Occipital lobe (tissue), 2 donors: ENCODE results near the gene FLYWCH2. TPM values are rescaled to one million over a fixed set of nuclear protein-coding genes. Genes with fewer than 3 reads are reported as not detected.
"Not testable (repeated sequence)": the region's sequence is repeated elsewhere in the genome, so short reads cannot be mapped to it uniquely, and the experiment has no call there.

Experiments used
- DNase-seq: peaks from one replicate; lab custom pipeline; 2025; lab: John Stamatoyannopoulos, UW
- total RNA-seq: library from RNA; depleted of rRNA; stranded (reverse); fragments of >200 nt; gene quantifications from one replicate; pipeline ENCODE4 v1.2.3, GENCODE V29; 2014

FLYWCH2 gene
- total RNA-seq, 1 donor from 2014 or later = 43.8 TPM

DNA sequence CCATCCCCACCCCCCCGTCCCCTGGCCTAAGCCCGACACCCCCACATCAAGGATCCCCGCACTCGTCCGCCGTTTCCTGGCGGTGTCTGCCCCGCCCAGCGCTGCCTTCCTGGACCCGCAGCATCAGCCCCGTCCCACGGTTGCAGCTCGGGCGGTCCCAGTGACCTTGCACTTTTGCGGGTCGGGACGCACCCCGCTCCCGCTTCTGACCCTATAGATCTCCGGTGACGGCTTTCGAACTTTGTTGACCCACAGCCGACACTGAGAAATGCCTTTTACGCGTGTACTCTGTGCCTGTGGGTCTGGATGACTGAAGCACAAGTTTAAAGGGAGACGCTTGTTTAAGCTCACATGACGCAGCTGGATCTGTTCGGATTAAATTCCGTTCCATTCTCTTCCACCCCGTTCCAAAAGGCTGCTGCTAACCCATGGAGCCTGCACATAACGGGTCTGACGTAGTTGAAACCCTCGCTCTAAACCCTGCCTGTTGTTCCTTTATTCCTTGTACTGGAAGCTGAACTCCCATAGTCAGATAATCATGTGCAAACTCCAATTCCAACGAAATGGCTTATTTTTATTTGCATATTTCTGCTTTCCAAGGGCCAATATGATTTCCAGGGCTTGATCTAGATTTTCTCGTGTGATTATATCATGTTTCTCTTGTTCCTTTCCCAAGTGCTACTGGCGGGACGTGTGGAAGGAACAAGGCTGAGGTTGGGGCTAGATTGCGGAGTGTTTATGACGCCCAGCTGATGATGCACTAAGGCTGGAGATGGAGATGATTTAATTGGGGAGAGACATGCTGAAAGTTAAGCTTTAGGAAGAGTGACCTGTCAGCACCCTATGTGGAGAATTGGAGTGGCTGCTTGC, 29.6 kb downstream of the FLYWCH2 start:
- no peak for DNase-seq

DNA sequence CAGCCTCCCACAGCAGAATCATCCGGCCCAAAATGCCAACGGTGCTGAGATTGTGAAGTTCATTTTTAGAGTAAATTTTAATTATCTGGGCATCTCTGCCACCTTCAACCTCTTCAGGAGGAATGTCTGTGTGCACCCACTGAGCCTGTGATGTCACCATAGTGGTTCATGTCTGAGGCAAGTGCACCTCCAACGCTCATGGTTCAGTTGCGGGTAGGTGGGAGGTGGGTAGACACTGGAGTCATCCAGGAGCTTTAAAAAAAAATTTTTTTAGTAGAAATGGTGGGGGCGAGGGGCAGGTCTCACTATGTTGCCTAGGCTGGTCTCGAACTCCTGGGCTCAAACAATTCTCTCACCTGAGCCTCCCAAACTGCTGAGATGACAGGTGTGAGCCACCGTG, 30.6 kb downstream of the FLYWCH2 start:
- DNase-seq = no peak

DNA sequence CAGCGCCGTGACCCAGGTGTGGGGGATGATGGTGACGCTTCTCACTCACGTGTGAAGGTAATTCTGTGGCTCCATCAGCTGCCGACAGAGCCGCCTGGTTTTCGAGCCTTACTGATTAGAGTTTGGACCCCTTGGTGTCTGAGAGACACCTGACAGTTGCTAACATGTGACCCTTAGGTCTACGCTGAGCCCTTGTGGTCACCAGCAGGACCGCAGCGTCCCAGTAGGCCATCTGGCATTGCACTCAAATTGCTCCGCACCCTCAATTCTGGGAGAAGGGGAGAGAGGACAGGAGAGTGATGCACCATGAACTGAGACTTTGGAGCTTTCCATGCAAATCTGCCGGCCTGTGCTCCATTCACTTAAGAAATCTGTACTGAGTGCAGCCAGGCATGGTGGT, 31.2 kb downstream of the FLYWCH2 start:
- no peak for DNase-seq

GRCh38 chr16:2915196-2915929, 32.3 kb downstream of the FLYWCH2 start:
- DNase-seq = no peak

DNA sequence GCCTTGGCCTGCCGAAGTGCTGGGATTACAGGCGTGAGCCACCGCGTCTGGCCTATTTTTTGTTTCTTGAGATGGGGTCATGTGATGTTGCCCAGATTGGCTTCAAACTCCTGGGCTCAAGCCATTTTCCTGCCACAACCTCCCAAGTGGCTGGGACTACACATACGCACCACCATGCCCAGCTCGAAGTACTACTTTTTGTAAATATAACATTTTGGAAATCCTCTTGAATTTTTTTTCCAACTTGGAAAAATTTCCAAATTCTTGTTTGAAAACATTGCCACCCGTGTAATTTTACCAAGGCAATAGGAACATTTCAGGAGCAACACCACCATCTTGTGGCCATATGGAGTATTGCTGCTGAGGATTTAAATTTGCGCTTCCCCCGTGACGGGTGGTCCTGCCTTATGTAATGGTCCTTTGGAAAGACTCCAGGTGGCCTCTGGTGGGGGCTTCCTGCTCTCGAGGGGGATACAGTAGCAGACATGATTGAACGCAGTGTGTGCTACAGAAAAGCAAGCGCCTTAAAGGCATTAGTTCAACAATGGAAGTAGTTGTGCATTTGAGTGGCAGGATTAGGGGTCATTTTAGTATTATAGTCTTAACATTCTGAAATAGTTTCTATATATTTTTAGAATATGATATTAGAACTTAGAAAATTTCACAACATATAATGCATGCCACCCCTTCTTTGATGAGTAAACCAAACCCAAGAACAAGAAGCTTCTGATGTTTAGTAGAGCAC, 36.7 kb downstream of the FLYWCH2 start:
- no peak for DNase-seq

- DNase-seq = no peak
These were observed 40.5 kb downstream of the FLYWCH2 start for GRCh38 chr16:2923481-2923880.

DNA sequence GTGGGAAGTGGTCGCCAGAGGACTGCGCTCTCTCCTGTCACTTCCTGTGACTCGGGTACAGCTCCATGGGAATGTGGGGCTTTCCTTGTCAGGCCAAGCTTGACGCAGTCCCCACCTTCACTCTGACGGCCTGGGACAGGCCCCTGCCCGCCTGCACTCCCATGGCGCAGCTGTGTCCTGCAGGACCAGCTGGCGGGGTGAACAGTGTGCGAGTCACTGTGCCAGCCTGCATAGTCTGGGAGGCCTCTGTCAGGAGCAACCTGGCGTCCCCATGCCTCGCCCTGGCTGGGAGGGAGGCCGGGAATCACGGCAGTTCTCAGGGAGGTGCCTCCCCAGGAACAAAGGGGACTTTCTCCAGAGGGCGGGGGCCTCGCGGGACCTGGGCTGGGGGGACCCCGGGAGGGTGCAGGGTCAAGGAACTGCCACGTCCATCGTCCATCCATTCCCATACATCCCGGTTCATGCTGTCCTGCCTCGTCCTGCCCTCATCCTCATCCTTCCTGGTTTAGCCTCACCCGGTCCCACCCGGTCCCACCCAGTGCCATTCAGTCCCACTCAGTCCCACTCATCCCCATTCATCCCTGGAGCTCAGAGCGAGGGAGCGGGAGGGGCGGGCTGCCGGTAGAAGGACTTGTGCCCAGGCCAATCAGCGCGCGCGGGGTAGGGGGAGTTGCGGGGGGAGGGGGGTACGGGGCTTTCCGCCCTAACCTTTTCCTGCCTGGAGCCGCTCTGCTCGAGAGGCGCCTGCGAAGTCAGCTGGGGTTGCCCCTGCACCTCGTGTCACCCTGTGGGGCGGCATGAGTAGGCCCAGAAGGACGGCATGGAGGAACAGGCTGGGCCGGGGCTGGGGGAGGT, 42.1 kb downstream of the FLYWCH2 start:
- DNase-seq = no peak

DNA sequence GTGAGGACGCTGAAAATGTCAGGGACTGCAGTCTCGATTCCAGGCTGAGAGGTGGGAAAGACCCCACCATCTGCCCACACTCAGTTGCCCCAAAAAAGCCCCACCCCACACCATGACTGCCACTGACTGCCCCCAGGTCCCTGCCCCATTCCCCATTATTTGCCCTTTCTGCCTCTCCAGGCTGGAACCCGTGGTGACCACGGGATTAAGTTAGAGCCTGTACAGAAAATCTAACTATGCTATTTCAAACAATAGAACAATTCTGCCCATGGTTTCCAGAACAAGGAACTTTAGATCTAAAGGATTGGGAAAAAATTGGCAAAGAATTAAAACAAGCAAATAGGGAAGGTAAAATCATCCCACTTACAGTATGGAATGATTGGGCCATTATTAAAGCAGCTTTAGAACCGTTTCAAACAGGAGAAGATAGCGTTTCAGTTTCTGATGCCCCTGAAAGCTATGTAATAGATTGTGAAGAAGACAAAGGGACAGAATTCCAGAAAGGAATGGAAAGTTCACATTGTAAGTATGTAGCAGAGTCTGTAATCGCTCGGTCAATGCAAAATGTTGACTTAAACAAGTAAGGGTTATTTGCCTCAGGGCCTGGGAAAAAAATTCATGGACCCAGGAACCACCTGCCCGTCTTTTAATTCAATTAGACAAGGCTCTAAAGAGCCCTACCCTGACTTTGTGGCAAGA, 43.1 kb downstream of the FLYWCH2 start:
- DNase-seq = no peak

DNA sequence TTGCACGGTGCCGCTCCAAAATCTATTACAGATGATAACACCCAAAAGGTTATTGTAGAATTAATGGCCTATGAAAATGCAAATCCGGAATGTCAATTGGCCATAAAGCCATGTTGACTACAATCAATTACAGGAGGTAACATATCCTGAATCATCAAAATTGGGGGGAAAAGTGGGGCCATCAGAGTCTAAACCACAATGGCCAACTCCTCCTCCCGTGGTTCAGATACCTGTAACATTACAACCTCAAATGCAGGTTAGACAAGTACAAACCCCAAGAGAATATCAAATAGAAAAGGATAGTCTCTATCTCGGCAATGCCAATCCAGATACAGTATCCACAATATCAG, 43.6 kb downstream of the FLYWCH2 start:
- no peak for DNase-seq

DNA sequence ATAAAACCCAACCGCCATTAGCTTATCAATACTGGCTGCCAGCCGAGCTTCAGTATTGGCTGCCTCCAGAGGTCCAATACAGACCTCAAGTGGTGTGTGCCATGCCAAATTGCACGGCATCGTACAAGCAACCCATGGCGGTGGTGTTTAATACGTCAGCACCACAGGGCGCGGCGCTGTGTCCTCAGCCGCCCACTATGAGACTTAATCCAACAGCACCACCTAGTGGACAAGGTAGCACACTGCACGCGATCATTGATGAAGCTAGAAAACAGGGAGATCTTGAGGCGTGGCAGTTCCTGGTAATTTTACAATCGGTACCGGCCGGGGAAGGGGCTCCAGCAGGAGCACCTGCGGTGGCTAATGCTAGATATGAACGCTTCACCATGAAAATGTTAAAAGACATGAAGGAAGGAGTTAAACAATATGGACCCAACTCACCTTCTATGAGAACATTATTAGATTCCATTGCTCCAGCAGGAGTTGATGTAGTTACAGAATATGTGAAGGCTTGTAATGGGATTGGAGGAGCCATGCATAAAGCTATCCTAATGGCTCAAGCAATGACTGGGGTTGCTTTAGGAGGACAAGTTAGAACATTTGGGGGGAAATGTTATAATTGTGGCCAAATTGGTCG, 44.1 kb downstream of the FLYWCH2 start:
- DNase-seq = peak; percentile 67

- DNase-seq = not testable (repeated sequence)
These were observed 45.1 kb downstream of the FLYWCH2 start for GRCh38 chr16:2928151-2928550.

GRCh38 chr16:2928796-2929195, 45.8 kb downstream of the FLYWCH2 start:
- DNase-seq = no peak

GRCh38 chr16:2929693-2930092, 46.7 kb downstream of the FLYWCH2 start:
- DNase-seq = no peak

- no peak for DNase-seq
These were observed 47.2 kb downstream of the FLYWCH2 start for GRCh38 chr16:2930236-2930635.

GRCh38 chr16:2931231-2931914, 48.4 kb downstream of the FLYWCH2 start:
- not testable (repeated sequence) for DNase-seq

DNA sequence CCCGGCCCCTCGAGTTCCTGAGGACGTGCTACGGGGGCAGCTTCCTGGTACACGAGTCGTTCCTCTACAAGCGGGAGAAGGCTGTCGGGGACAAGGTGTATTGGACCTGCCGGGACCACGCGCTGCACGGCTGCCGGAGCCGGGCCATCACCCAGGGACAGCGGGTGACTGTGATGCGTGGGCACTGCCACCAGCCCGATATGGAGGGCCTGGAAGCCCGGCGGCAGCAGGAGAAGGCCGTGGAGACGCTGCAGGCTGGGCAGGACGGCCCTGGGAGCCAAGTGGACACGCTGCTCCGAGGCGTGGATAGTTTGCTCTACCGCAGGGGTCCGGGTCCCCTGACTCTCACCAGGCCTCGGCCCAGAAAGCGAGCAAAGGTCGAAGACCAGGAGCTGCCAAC, 50.1 kb downstream of the FLYWCH2 start:
- no peak for DNase-seq

DNA sequence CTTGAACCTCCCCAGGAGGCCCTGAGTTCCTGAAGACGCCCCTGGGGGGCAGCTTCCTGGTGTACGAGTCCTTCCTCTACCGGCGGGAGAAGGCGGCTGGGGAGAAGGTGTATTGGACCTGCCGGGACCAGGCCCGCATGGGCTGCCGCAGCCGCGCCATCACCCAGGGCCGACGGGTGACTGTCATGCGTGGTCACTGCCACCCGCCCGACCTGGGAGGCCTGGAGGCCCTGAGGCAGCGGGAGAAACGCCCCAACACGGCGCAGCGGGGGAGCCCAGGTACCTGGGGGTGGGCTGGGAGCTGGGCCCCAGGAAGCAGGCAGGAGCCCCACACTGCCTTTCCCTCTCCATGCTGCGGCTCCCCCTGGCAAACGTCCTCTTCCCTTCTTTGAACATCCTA, 50.7 kb downstream of the FLYWCH2 start:
- no peak for DNase-seq

DNA sequence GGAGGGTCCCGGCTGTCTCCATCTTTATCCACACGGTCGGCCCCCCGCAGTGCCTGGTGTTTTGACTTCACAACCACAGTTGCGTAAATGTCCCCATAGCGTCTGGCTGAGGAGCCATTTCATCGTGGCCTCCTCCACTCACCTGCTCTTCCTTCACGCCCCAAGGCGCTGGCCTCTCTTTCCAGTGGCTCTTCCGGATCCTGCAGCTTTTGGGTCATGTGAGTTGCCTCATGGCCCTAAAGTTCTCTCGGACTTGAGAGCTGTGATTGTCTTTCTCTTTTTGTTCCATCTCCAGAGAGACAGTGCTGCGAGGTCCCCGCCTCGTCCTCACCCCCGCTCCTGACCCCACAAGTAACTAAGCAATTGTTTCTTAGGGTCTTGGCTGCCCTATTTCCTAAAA, 51.4 kb downstream of the FLYWCH2 start:
- no peak for DNase-seq

- DNase-seq = no peak
These were observed 53.5 kb downstream of the FLYWCH2 start for GRCh38 chr16:2936436-2937011.
